Measurements from ENCODE around the gene ABCD3.

The ABCD3 gene

GRCh38 chr1:94379615-94380014, 38.6 kb upstream of the ABCD3 start:
- ChIA-PET POLR2A (no interaction called here), CTCF (interaction anchor here (0.6 to 1.0 kb wide), 3 partner anchors 44 to 578 kb away, joined by 3 to 5 read pairs (median 4); no protein-coding TSS in a partner anchor)
- no peaks in the 10 kb centered on the region for H3K9me3 ChIP-seq (ENCODE audit: control insufficient read depth, insufficient read depth, low read depth, low read length)
- no peaks in the 10 kb centered on the region for H3K36me3 ChIP-seq (ENCODE audit: control insufficient read depth in 2 of 2, insufficient read depth in 1 of 2, low read length in 2 of 2)
- H3K4me1 ChIP-seq (ENCODE audit: control insufficient read depth, insufficient read depth, low read length): no peaks in the 10 kb centered on the region
- no peak for TF ChIP-seq ZSCAN23 (tag by site-specific recombination; IDR thresholded peaks at IDR 0.05)
- TF ChIP-seq KLF9 (tag by site-specific recombination; IDR thresholded peaks at IDR 0.05; ENCODE audit: low read depth): no peak
- no peak overlapping the region for H3K27ac ChIP-seq (ENCODE audit: extremely low read depth, low read depth, low read length)
- no peak overlapping the region for H3K4me3 ChIP-seq (ENCODE audit: low read depth, low read length)

GRCh38 chr1:94382201-94382600, 36.0 kb upstream of the ABCD3 start:
- Histone ChIP-seq H3K4me3 (ENCODE audit: low read depth, low read length) (no peak overlapping the region), H3K9me3 (ENCODE audit: control insufficient read depth, insufficient read depth, low read depth, low read length) (no peaks in the 10 kb centered on the region), H3K4me1 (ENCODE audit: control insufficient read depth, insufficient read depth, low read length) (no peaks in the 10 kb centered on the region), H3K27ac (ENCODE audit: extremely low read depth, low read depth, low read length) (no peak overlapping the region), H3K36me3 (ENCODE audit: control insufficient read depth in 2 of 2, insufficient read depth in 1 of 2, low read length in 2 of 2) (no peaks in the 10 kb centered on the region)
- POLR2A ChIA-PET: no interaction called here
- no peak for TF ChIP-seq ZNF132 (tag by site-specific recombination; IDR thresholded peaks at IDR 0.05; ENCODE audit: borderline replicate concordance)
- no peak for TF ChIP-seq GFI1B (tag by site-specific recombination; IDR thresholded peaks at IDR 0.05)
- no peak for TF ChIP-seq GLI4 (tag by site-specific recombination; IDR thresholded peaks at IDR 0.05)
- TF ChIP-seq ZNF768 (tag by site-specific recombination; IDR thresholded peaks at IDR 0.05): no peak
- TF ChIP-seq ZNF248 (tag by site-specific recombination; IDR thresholded peaks at IDR 0.05): no peak
- TF ChIP-seq ZNF623 (tag by site-specific recombination; IDR thresholded peaks at IDR 0.05): no peak
- no peak for TF ChIP-seq ZNF48 (tag by site-specific recombination; IDR thresholded peaks at IDR 0.05)
- no peak for TF ChIP-seq ZNF501 (tag by site-specific recombination; IDR thresholded peaks at IDR 0.05)
- TF ChIP-seq ZNF24 (tag by site-specific recombination; IDR thresholded peaks at IDR 0.05): no peak
- no peak for TF ChIP-seq ZSCAN5A (tag by site-specific recombination; IDR thresholded peaks at IDR 0.05)
- TF ChIP-seq TCF7L2 (IDR thresholded peaks at IDR 0.05; ENCODE audit: borderline replicate concordance, low read depth, low read length): no peak
- no peak for TF ChIP-seq BCL6B (tag by site-specific recombination; IDR thresholded peaks at IDR 0.05)
- no peak for TF ChIP-seq ZNF561 (tag by site-specific recombination; IDR thresholded peaks at IDR 0.05; ENCODE audit: borderline replicate concordance)
- CTCF ChIA-PET: no interaction called here

- Histone ChIP-seq H3K9me3 (ENCODE audit: control insufficient read depth, insufficient read depth, low read depth, low read length) (no peaks in the 10 kb centered on the region), H3K27ac (ENCODE audit: extremely low read depth, low read depth, low read length) (no peak overlapping the region), H3K4me1 (ENCODE audit: control insufficient read depth, insufficient read depth, low read length) (no peaks in the 10 kb centered on the region), H3K36me3 (ENCODE audit: control insufficient read depth in 2 of 2, insufficient read depth in 1 of 2, low read length in 2 of 2) (no peaks in the 10 kb centered on the region), H3K4me3 (ENCODE audit: low read depth, low read length) (no peak overlapping the region)
- CTCF ChIA-PET: interaction anchor here (0.7 kb wide), 1 partner anchor 1809 kb away, joined by 3 read pairs; no protein-coding TSS in a partner anchor
- POLR2A ChIA-PET: interaction anchor here (0.8 kb wide), 1 partner anchor 16 kb away, joined by 3 read pairs; no protein-coding TSS in a partner anchor
- TF ChIP-seq GLIS1 (tag by site-specific recombination; IDR thresholded peaks at IDR 0.05): peak; percentile 79
- TF ChIP-seq ZNF843 (tag by site-specific recombination; IDR thresholded peaks at IDR 0.05): no peak
- peak; percentile 21; the same call in 1 of the 2 replicates for TF ChIP-seq ZIC2 (tag by site-specific recombination; IDR thresholded peaks at IDR 0.05)
- TF ChIP-seq ZNF133 (tag by site-specific recombination; IDR thresholded peaks at IDR 0.05): peak; percentile 36; the same call in 1 of the 2 replicates
- TF ChIP-seq ZFP69B (tag by site-specific recombination; IDR thresholded peaks at IDR 0.05): no peak
Measured at GRCh38 chr1:94383966-94384408, 34.2 kb upstream of the ABCD3 start.
